Keratinocyte (primary cell): ENCODE measurements around the gene HIF1A. TPM values are rescaled to one million over a fixed set of nuclear protein-coding genes. Genes with fewer than 3 reads are reported as not detected.
"Not testable (repeated sequence)": the region's sequence is repeated elsewhere in the genome, so short reads cannot be mapped to it uniquely, and the experiment has no call there.

ENCODE experiments used
- DNase-seq: peaks from one replicate; pipeline ENCODE4 v3.0.0-alpha.2; 2011; ENCODE audit warnings: low read depth, missing footprints, low spot score
- FAIRE-seq: peaks from 2 replicates; lab custom pipeline; 2011; peaks lifted over from hg19 to GRCh38; lab: Jason Lieb, UNC
- H2AFZ ChIP-seq: 2 replicates; pipeline ENCODE4 v1.6.0; 2012; ENCODE audit warnings: low read length, control low read depth, inconsistent platforms; ENCODE audit not compliant: control insufficient read depth
- H3K27ac ChIP-seq: 2 replicates; pipeline ENCODE4 v1.5.1; 2011; ENCODE audit warnings: low read length; ENCODE audit not compliant: control insufficient read depth, insufficient read depth
- H3K27me3 ChIP-seq: 3 replicates; pipeline ENCODE4 v1.6.0; 2011; ENCODE audit warnings: low read length; ENCODE audit not compliant: control insufficient read depth, insufficient read depth; ENCODE audit errors: extremely low read depth
- H3K36me3 ChIP-seq, 2 experiments: 2 replicates in 1 of 2; 3 replicates in 1 of 2; pipeline ENCODE4 v1.5.1; 2011; ENCODE audit warnings: low read length in 2 of 2, mild to moderate bottlenecking in 1 of 2; ENCODE audit not compliant: control insufficient read depth in 2 of 2, insufficient read depth in 2 of 2; ENCODE audit errors: extremely low read depth in 1 of 2
- H3K4me1 ChIP-seq: 3 replicates; pipeline ENCODE4 v1.5.1; 2011; ENCODE audit warnings: low read length; ENCODE audit not compliant: control insufficient read depth, insufficient read depth; ENCODE audit errors: extremely low read depth
- H3K4me2 ChIP-seq: 3 replicates; pipeline ENCODE4 v1.6.0; 2011; ENCODE audit warnings: low read depth, low read length; ENCODE audit not compliant: control insufficient read depth, insufficient read depth; ENCODE audit errors: extremely low read depth
- H3K4me3 ChIP-seq, 3 experiments: fragments of 200-600 bp in 1 of 3; sonication (generic) in 1 of 3; 2 replicates in 2 of 3; 3 replicates in 1 of 3; pipeline ENCODE4 v1.5.1; 2011 to 2016; ENCODE audit warnings: low read length in 3 of 3, mild to moderate bottlenecking in 3 of 3, control low read depth in 2 of 3, inconsistent platforms in 1 of 3, low read depth in 1 of 3, mixed read lengths in 1 of 3, mixed run types in 1 of 3, moderate library complexity in 1 of 3; ENCODE audit not compliant: control insufficient read depth in 2 of 3, insufficient read depth in 2 of 3; ENCODE audit errors: extremely low read depth in 1 of 3
- H3K79me2 ChIP-seq: 2 replicates; pipeline ENCODE4 v1.6.0; 2012; ENCODE audit warnings: low read length; ENCODE audit not compliant: control insufficient read depth, insufficient read depth
- H3K9ac ChIP-seq: 3 replicates; pipeline ENCODE4 v1.6.0; 2011; ENCODE audit warnings: low read length; ENCODE audit not compliant: control insufficient read depth, insufficient read depth; ENCODE audit errors: extremely low read depth
- H3K9me1 ChIP-seq: 3 replicates; pipeline ENCODE4 v1.6.0; 2011; ENCODE audit warnings: low read length; ENCODE audit not compliant: control insufficient read depth, insufficient read depth; ENCODE audit errors: extremely low read depth
- H3K9me3 ChIP-seq: 2 replicates; pipeline ENCODE4 v1.5.1; 2012; ENCODE audit warnings: low read depth, low read length; ENCODE audit not compliant: control insufficient read depth
- H4K20me1 ChIP-seq: 3 replicates; pipeline ENCODE4 v1.6.0; 2011; ENCODE audit warnings: low read length; ENCODE audit not compliant: control insufficient read depth, insufficient read depth; ENCODE audit errors: extremely low read depth
- EZH2 ChIP-seq: IDR thresholded peaks from one replicate; pipeline ENCODE4 v1.6.1; 2012; ENCODE audit warnings: inconsistent platforms, mild to moderate bottlenecking, low read length, moderate library complexity
- dilution Hi-C: fragments of 300-500 bp; cut with MboI; formaldehyde crosslinking; loops from one replicate; pipeline ENCODE4 v1.7.0; 2020; ENCODE audit warnings: low sequenced_read_pairs; ENCODE audit not compliant: extremely low pct_ligation_motif_present
- polyA plus RNA-seq, 5 experiments: library from polyadenylated mRNA; depleted of rRNA in 3 of 5; stranded (reverse) in 3 of 5; stranded (forward) in 1 of 5; unstranded in 1 of 5; fragments of >200 nt; gene quantifications; 1 replicate in 1 of 5; 2 replicates in 3 of 5; 3 replicates in 1 of 5; pipeline versions ENCODE4 v1.2.1 to v1.2.3, GENCODE V29; 2011 to 2012; ENCODE audit warnings: missing spikeins in 2 of 5, low read depth in 1 of 5, low replicate concordance in 1 of 5
- TF ChIP-seq, protein P1 (sequence below), 3 experiments: IDR thresholded peaks in 1 of 3; conservative IDR thresholded peaks in 1 of 3; optimal IDR thresholded peaks in 1 of 3; 2 replicates in 2 of 3; 3 replicates in 1 of 3; pipeline versions ENCODE3 to v1.5.1; 2011; ENCODE audit warnings: low read length in 3 of 3, mild to moderate bottlenecking in 3 of 3, moderate library complexity in 2 of 3, control low read depth in 1 of 3, inconsistent platforms in 1 of 3; ENCODE audit not compliant: insufficient read depth in 2 of 3; ENCODE audit errors: extremely low read depth in 1 of 3

Gene HIF1A
- polyA plus RNA-seq, 1 donor (not counting 4 experiments of a cell fraction or from before 2014, with no cell fraction given): 202 TPM

DNA sequence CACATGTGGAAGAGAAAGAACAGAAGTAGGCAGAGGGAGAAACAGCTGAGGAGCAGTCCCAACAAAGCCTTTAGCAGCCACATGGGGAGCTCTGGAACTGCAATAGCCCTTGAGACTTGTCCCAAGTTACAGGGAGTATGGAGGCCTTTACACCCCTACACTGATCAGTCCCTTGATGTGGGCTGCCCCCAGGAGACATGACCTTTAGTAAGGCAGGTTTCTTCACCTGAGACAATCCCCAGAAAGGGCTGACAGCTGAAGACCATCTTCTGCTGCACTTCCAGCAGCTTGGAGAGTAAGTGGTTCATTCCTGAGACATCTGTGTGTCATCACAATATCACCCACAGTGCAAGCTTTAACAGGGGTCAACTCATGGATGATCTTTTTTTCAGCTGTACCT is 58.3 kb downstream of the HIF1A start:
- Histone ChIP-seq H3K4me1 (peaks cover 29% of the 10 kb centered on the region), H3K27ac (no peak overlapping the region), H3K4me2 (no peak overlapping the region), H3K9me3 (peaks cover 3% of the 10 kb centered on the region), H2AFZ (no peak overlapping the region), H4K20me1 (no peaks in the 10 kb centered on the region), H3K79me2 (no peaks in the 10 kb centered on the region), H3K9ac (no peak overlapping the region), H3K4me3 (no peak overlapping the region), H3K9me1 (no peaks in the 10 kb centered on the region), H3K36me3 (no peaks in the 10 kb centered on the region), H3K27me3 (no peaks in the 10 kb centered on the region)
- FAIRE-seq: peak; percentile 49
- no peak for TF ChIP-seq EZH2
- TF ChIP-seq, protein P1, sequence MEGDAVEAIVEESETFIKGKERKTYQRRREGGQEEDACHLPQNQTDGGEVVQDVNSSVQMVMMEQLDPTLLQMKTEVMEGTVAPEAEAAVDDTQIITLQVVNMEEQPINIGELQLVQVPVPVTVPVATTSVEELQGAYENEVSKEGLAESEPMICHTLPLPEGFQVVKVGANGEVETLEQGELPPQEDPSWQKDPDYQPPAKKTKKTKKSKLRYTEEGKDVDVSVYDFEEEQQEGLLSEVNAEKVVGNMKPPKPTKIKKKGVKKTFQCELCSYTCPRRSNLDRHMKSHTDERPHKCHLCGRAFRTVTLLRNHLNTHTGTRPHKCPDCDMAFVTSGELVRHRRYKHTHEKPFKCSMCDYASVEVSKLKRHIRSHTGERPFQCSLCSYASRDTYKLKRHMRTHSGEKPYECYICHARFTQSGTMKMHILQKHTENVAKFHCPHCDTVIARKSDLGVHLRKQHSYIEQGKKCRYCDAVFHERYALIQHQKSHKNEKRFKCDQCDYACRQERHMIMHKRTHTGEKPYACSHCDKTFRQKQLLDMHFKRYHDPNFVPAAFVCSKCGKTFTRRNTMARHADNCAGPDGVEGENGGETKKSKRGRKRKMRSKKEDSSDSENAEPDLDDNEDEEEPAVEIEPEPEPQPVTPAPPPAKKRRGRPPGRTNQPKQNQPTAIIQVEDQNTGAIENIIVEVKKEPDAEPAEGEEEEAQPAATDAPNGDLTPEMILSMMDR (optimal IDR thresholded peaks at IDR 0.05 in 1 of 3, IDR thresholded peaks at IDR 0.05 in 1 of 3, conservative IDR thresholded peaks at IDR 0.05 in 1 of 3; ENCODE audit: extremely low read depth in 1 of 3, insufficient read depth in 2 of 3, low read length in 3 of 3): peak in 1 of 3 experiments; percentile 19
- dilution Hi-C loops: no loop called here
- DNase-seq: no peak

- no peak overlapping the region for H3K4me3 ChIP-seq
- peaks cover 29% of the 10 kb centered on the region for H3K4me1 ChIP-seq
- H2AFZ ChIP-seq: no peak overlapping the region
- no peaks in the 10 kb centered on the region for H3K9me1 ChIP-seq
- no peaks in the 10 kb centered on the region for H3K27me3 ChIP-seq
- H4K20me1 ChIP-seq: no peaks in the 10 kb centered on the region
- peaks cover 3% of the 10 kb centered on the region for H3K9me3 ChIP-seq
- H3K9ac ChIP-seq: no peak overlapping the region
- H3K79me2 ChIP-seq: no peaks in the 10 kb centered on the region
- TF ChIP-seq, protein P1 (optimal IDR thresholded peaks at IDR 0.05 in 1 of 3, IDR thresholded peaks at IDR 0.05 in 1 of 3, conservative IDR thresholded peaks at IDR 0.05 in 1 of 3; ENCODE audit: extremely low read depth in 1 of 3, insufficient read depth in 2 of 3, low read length in 3 of 3): no peak
- TF ChIP-seq EZH2: no peak
- no peaks in the 10 kb centered on the region for H3K36me3 ChIP-seq
- H3K4me2 ChIP-seq: no peak overlapping the region
- dilution Hi-C loops: no loop called here
- no peak for FAIRE-seq
- H3K27ac ChIP-seq: no peak overlapping the region
- DNase-seq: no peak
Observed at GRCh38 chr14:61754627-61755381, 59.5 kb downstream of the HIF1A start.

GRCh38 chr14:61755382-61755742 is 60.0 kb downstream of the HIF1A start:
- H3K9me1 ChIP-seq, H3K27ac ChIP-seq, H3K27me3 ChIP-seq, DNase-seq, H2AFZ ChIP-seq, H3K36me3 ChIP-seq, H4K20me1 ChIP-seq, H3K4me3 ChIP-seq, H3K79me2 ChIP-seq, H3K9ac ChIP-seq, dilution Hi-C loops, H3K9me3 ChIP-seq, FAIRE-seq, H3K4me2 ChIP-seq: not testable (repeated sequence)
- H3K4me1 ChIP-seq: peaks cover 29% of the 10 kb centered on the region
